ENCODE data around the gene TSC22D2. TPM values are rescaled to one million over a fixed set of nuclear protein-coding genes. Genes with fewer than 3 reads are reported as not detected.

Gene TSC22D2
- total RNA-seq, 2 experiments from 2014 or later, result 47.3 to 49.3 TPM

DNA sequence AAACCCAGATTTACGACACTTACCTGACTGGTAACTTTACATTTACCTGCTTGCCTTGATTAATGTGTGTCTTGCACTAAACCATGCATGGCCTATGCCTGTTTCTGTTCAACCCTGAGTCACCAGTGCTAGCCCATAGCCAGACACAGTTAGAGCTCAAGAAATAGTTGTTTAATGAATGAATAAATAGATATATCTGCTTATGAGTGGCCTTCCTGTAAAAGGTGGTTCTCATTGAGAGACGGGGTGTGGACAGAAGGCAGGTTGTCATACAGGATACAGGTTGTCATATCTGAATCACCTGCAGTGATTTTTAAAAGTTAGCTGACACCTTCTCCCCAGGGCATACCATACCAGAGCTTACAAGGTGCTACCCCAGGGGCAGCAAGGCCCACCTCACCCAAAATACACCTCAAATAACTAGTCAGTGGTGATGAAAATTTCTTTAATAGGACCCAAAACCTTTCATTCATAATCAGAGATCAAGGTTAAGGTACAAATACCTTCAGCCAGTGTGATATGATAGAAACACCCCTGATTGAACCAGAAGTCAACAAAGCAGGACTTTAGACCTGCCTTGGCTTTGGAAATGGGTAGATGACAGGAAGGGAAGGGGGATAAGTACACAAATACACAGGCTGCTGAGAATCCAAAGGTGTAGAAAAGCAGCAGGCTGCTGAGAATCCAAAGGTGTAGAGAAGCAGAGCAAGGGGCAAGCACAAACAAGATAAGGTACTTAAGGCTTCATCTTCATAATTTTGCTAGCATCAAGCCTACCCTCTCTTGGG is 45.4 kb upstream of the TSC22D2 start:
- no peak overlapping the region for H3K27ac Mint-ChIP-seq
- no peaks in the 10 kb centered on the region for H3K9me3 ChIP-seq (ENCODE audit: control insufficient read depth in 1 of 2, insufficient read depth in 1 of 2, low read length in 2 of 2)
- no peak overlapping the region for H3K4me3 Mint-ChIP-seq
- no peak overlapping the region for H3K4me3 ChIP-seq (ENCODE audit: low read length)
- intact Hi-C loops (cut with DNase I, micrococcal nuclease), result no loop called here
- H3K27me3 Mint-ChIP-seq, result no peaks in the 10 kb centered on the region
- no peaks in the 10 kb centered on the region for H3K36me3 Mint-ChIP-seq (ENCODE audit: low read depth)
- CTCF ChIA-PET, result no interaction called here
- TF ChIP-seq, protein P1, sequence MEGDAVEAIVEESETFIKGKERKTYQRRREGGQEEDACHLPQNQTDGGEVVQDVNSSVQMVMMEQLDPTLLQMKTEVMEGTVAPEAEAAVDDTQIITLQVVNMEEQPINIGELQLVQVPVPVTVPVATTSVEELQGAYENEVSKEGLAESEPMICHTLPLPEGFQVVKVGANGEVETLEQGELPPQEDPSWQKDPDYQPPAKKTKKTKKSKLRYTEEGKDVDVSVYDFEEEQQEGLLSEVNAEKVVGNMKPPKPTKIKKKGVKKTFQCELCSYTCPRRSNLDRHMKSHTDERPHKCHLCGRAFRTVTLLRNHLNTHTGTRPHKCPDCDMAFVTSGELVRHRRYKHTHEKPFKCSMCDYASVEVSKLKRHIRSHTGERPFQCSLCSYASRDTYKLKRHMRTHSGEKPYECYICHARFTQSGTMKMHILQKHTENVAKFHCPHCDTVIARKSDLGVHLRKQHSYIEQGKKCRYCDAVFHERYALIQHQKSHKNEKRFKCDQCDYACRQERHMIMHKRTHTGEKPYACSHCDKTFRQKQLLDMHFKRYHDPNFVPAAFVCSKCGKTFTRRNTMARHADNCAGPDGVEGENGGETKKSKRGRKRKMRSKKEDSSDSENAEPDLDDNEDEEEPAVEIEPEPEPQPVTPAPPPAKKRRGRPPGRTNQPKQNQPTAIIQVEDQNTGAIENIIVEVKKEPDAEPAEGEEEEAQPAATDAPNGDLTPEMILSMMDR (IDR thresholded peaks at IDR 0.05), result no peak
- no peak overlapping the region for H3K27ac ChIP-seq (ENCODE audit: low read depth in 1 of 2, low read length in 2 of 2)
- no peaks in the 10 kb centered on the region for H3K27me3 ChIP-seq (ENCODE audit: control insufficient read depth in 1 of 2, insufficient read depth in 2 of 2, low read length in 2 of 2)
- no peaks in the 10 kb centered on the region for H3K9me3 Mint-ChIP-seq
- no peaks in the 10 kb centered on the region for H3K4me1 Mint-ChIP-seq (ENCODE audit: low read depth)
- POLR2A ChIA-PET, result no interaction called here
- DNase-seq, result no peak
- no peak for ATAC-seq (ENCODE audit: poor library complexity)
- H3K36me3 ChIP-seq (ENCODE audit: insufficient read depth, low read length), result no peaks in the 10 kb centered on the region
- H3K4me1 ChIP-seq (ENCODE audit: insufficient read depth, low read length), result no peaks in the 10 kb centered on the region

DNA sequence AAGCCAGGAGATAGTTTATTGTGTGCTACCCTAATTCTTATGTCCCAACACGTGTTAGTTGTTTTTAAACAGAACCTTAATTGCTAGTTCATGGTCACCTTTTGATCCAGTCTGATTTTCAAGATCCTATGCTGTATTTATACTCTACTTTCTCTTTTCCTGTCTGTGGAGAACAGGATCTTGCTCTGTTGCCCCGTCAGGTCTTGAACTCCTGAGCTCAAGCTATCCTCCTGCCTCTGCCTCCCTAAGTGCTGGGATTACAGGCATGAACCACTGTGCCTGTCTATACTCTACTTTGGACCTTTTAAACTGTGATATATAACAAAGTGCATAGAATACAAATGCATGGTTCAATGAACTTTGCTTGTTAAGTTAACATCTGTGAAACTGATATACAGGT is 44.7 kb upstream of the TSC22D2 start:
- Mint-ChIP-seq H3K36me3 (ENCODE audit: low read depth) (no peaks in the 10 kb centered on the region), H3K9me3 (no peaks in the 10 kb centered on the region), H3K27me3 (no peaks in the 10 kb centered on the region), H3K4me3 (no peak overlapping the region), H3K27ac (no peak overlapping the region), H3K4me1 (ENCODE audit: low read depth) (no peaks in the 10 kb centered on the region)
- intact Hi-C loops (cut with DNase I, micrococcal nuclease), result no loop called here
- Histone ChIP-seq H3K4me3 (ENCODE audit: low read length) (no peak overlapping the region), H3K4me1 (ENCODE audit: insufficient read depth, low read length) (no peaks in the 10 kb centered on the region), H3K9me3 (ENCODE audit: control insufficient read depth in 1 of 2, insufficient read depth in 1 of 2, low read length in 2 of 2) (no peaks in the 10 kb centered on the region), H3K27ac (ENCODE audit: low read depth in 1 of 2, low read length in 2 of 2) (no peak overlapping the region), H3K27me3 (ENCODE audit: control insufficient read depth in 1 of 2, insufficient read depth in 2 of 2, low read length in 2 of 2) (no peaks in the 10 kb centered on the region), H3K36me3 (ENCODE audit: insufficient read depth, low read length) (no peaks in the 10 kb centered on the region)
- ChIA-PET POLR2A (no interaction called here), CTCF (no interaction called here)
- ATAC-seq (ENCODE audit: poor library complexity) (no peak), DNase-seq (no peak)
- TF ChIP-seq, protein P1 (IDR thresholded peaks at IDR 0.05), result no peak

DNA sequence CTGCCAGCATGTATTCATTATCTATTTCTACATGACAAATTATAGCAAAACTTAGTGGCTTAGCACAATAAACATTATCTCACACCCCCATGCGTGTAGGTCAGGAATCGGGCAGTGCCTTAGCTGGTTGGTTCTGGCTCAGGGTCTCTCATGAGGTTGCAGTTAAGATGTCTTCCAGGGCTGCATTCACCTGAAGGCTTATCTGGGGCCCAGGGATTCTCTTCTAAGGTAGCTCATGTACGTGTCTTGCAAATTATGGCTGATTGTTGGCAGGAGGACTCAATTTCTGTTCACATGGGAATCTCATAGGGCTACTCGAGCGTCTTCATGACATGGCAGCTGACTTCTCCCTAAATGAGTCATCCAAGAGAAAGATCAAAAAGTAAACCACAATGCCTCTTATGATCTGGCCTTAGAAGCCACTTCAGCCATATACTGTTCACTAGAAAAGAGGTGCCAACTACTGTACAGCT is 42.9 kb upstream of the TSC22D2 start:
- Mint-ChIP-seq H3K4me1 (ENCODE audit: low read depth) (no peaks in the 10 kb centered on the region), H3K27ac (no peak overlapping the region), H3K36me3 (ENCODE audit: low read depth) (no peaks in the 10 kb centered on the region), H3K9me3 (no peaks in the 10 kb centered on the region), H3K4me3 (no peak overlapping the region), H3K27me3 (no peaks in the 10 kb centered on the region)
- no peak for DNase-seq
- TF ChIP-seq, protein P1 (IDR thresholded peaks at IDR 0.05), result no peak
- POLR2A ChIA-PET, result no interaction called here
- no peak for ATAC-seq (ENCODE audit: poor library complexity)
- Histone ChIP-seq H3K27ac (ENCODE audit: low read depth in 1 of 2, low read length in 2 of 2) (no peak overlapping the region), H3K9me3 (ENCODE audit: control insufficient read depth in 1 of 2, insufficient read depth in 1 of 2, low read length in 2 of 2) (no peaks in the 10 kb centered on the region), H3K4me3 (ENCODE audit: low read length) (no peak overlapping the region), H3K27me3 (ENCODE audit: control insufficient read depth in 1 of 2, insufficient read depth in 2 of 2, low read length in 2 of 2) (no peaks in the 10 kb centered on the region), H3K4me1 (ENCODE audit: insufficient read depth, low read length) (no peaks in the 10 kb centered on the region), H3K36me3 (ENCODE audit: insufficient read depth, low read length) (no peaks in the 10 kb centered on the region)
- CTCF ChIA-PET, result no interaction called here
- intact Hi-C loops (cut with DNase I, micrococcal nuclease), result no loop called here

Data from CD4-positive, alpha-beta T cell (primary cell).